Sciatic nerve (tissue), 2 donors: ENCODE results near the gene LAMA3. TPM values are rescaled to one million over a fixed set of nuclear protein-coding genes. Genes with fewer than 3 reads are reported as not detected.

Experiments used
- ATAC-seq: fragments of 200-7000 bp; cut with Tn5 transposase; one replicate; pipeline ENCODE4 v1.9.1; 2020; ENCODE audit warnings: mild to moderate bottlenecking, moderate library complexity
- DNase-seq: peaks from one replicate; pipeline ENCODE4 v3.0.0-alpha.2; 2020; ENCODE audit warnings: low spot score
- intact Hi-C: fragments of 100-400 bp; cut with DNase I; formaldehyde crosslinking; loops from one replicate; pipeline ENCODE4 v1.14.2; 2022
- total RNA-seq: library from RNA; stranded (reverse); fragmentation: NEBNext Ultra II Directional; extraction: Animal tissue kit (Norgen Biotek cat#: 25700); gene quantifications from one replicate; pipeline ENCODE4 v1.2.1, GENCODE V29; 2021
- donor health status: DM: no; HTN: no; CAD: no.
- donor health status: DM: no; HTN: no; CAD: no.

LAMA3 gene
- total RNA-seq, 1 donor from 2014 or later = 47.3 TPM

- intact Hi-C loops = no loop called here
- DNase-seq (no peak), ATAC-seq (no peak)
Measured at GRCh38 chr18:23879126-23879525, 189.9 kb downstream of the LAMA3 start.

DNA sequence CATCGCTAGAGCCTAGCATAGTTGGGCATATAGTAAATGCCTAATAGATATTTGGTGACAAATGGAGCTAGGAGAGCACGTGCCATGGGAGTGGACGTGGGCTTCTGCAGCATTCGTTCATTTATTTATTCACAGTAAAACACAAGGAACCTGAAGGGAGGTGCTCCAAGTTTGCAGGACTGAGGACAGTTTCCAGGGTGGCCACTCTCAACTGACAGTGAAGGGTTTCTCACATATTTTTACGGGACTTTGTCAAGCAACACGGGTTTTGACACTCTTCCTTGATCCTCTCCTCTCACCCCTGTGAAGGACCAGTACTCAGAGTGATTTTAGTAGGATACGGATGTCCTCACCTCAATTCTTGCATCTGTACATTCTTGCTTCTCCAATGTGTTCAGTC, 190.3 kb downstream of the LAMA3 start:
- DNase-seq = no peak
- intact Hi-C loops = no loop called here
- ATAC-seq = no peak

DNA sequence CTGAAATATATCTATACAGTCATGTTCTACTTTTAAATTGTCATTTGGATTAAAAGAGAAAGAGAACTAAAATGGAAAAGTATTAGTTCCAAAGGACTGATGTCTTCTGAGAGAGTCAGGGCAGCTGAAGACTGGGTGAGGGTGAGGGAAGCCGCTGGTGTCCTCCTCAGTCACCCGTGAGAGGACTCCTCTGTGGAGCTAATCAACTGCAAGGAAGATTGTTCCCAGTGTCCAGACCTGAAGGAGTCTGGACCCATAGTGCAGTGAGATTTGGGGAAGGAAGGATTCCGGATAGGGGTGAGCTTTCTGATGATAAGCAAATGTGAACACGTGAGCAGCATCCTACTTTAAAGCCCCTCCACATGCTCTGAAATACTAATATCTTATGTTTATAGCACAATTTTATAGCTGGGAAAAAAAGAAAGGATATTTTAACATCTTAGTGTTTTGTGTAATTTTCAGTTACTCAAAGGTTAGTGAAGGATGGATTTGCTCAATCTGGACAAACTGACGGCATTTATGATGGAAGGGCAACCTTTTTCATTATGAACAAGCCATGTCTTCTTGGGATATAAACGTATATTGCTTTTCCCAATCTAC, 190.8 kb downstream of the LAMA3 start:
- intact Hi-C loops = no loop called here
- DNase-seq = no peak
- ATAC-seq = no peak

DNA sequence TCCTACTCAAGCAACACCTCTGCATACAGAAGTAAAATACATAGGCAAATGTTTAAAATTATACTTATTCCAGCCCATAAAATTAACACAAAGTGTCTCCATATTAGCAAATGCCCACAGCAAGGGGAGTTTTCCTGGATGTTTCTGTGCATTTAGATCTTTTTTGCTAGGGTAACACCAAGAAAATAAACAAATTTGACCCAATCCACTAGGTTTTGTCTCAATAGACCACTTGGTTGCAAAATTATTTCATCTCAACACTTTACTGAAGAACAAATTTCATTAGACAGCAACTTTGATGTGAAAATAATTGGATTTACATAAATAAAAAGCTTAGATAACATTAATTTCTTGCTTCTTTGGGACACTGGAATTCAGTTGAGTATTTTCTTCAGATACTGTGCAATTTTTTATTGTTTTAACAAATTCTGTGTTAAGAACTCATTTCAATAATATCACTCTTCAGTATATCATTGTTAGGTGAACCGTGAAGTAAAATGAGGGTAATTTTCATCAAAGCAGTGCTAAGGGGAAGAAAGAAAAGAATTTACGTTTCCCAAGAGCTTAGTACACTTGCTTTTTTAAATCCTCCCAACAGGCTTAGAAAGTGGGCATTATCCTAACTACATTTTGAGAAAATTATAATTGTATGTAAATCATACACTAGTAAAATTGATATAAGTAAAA, 191.8 kb downstream of the LAMA3 start:
- intact Hi-C loops = no loop called here
- no peak for DNase-seq
- no peak for ATAC-seq

DNA sequence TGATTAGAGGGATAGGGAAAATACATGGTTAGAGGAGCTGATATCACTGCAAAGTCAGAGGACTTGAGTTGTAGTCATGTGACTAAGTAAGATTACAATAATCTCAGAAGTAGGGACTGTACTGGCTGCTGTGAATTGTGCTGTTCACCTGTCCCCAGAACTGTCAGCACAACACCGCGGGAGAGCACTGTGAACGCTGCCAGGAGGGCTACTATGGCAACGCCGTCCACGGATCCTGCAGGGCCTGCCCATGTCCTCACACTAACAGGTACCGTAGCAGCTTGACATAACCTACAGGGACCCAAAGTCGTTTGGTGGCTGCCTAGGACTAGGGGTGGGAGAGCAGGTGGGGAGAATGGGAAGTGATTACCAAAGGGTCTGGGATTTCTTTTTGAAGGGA, 192.5 kb downstream of the LAMA3 start:
- intact Hi-C loops = no loop called here
- DNase-seq (no peak), ATAC-seq (no peak)

GRCh38 chr18:23882616-23883276, 193.5 kb downstream of the LAMA3 start:
- DNase-seq = no peak
- intact Hi-C loops = no loop called here
- no peak for ATAC-seq

GRCh38 chr18:23883277-23883790, 194.1 kb downstream of the LAMA3 start:
- no peak for DNase-seq
- intact Hi-C loops = no loop called here
- ATAC-seq = peak; percentile 86

- peak; percentile 74 for ATAC-seq
- intact Hi-C loops = loop anchor here (5.0 kb wide), 1 partner anchor 562 kb away; no protein-coding TSS in a partner anchor
- no peak for DNase-seq
Measured at GRCh38 chr18:23884681-23885375, 195.6 kb downstream of the LAMA3 start.

DNA sequence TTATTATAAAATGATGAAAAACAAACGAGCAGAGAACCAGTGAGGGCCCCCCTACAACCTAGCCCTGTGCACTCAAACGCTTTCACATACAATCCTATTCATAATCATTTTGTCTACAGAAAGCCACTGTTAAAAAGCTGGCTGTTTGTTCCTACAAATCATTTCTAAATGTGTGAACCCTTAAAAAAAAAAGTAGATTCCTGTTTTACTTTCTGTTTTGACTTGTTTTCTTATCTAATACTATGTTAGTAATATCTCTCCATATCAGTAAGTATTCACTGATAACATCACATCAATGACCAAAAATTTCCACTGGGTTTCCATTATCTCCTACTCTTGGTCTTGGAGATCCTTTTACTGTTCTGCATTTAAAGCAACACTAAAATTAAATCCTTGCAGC, 196.5 kb downstream of the LAMA3 start:
- ATAC-seq (no peak), DNase-seq (no peak)
- intact Hi-C loops = loop anchor here (5.0 kb wide), 1 partner anchor 562 kb away; no protein-coding TSS in a partner anchor

DNA sequence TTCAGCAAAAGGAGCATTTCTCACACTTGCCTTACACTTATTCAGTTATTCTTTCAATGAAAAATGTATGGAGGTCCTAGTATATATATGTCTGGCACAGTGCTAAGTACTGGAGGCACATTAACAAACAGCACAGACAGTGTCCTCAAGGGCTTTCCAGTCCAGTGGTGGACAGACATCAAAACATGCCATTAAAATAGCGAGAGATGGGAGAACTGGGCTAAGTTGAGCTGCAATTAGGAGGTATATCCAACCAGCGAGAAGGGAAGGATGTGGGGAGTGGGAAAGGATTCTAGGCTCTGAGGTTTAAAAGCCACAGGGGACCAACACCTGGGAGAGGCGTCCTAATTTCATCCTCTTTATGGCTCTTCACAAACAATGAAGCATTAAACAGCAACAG, 197.8 kb downstream of the LAMA3 start:
- DNase-seq (no peak), ATAC-seq (no peak)
- intact Hi-C loops = loop anchor here (5.0 kb wide), 1 partner anchor 560 kb away; no protein-coding TSS in a partner anchor

GRCh38 chr18:23887493-23887892, 198.2 kb downstream of the LAMA3 start:
- intact Hi-C loops = loop anchor here (5.0 kb wide), 1 partner anchor 560 kb away; no protein-coding TSS in a partner anchor
- DNase-seq (no peak), ATAC-seq (no peak)

DNA sequence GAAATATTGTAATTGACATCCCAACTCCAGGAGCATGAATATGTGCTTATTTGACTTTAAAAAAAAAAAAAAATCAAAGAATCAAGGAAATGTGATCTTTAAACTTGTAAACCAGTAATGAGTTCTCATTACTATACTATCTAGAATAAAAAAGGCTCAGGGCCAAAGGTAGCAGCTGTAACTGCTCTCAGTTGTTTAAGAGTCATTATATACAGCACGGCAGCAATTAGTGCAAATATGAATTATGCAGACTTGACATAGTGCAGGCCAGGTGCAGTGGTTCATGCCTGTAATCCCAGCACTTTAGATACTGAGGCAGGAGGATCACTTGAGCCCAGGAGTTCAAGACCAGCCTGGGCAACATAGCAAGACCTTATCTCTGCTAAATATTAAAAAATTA, 199.6 kb downstream of the LAMA3 start:
- ATAC-seq (no peak), DNase-seq (no peak)
- intact Hi-C loops = loop anchor here (5.0 kb wide), 1 partner anchor 558 kb away; no protein-coding TSS in a partner anchor

- intact Hi-C loops = loop anchor here (5.0 kb wide), 1 partner anchor 557 kb away; no protein-coding TSS in a partner anchor
- ATAC-seq (no peak), DNase-seq (no peak)
Measured at GRCh38 chr18:23889907-23890306, 200.7 kb downstream of the LAMA3 start.

- intact Hi-C loops = no loop called here
- ATAC-seq = no peak
- DNase-seq = no peak
Measured at GRCh38 chr18:23890589-23890988, 201.3 kb downstream of the LAMA3 start.

GRCh38 chr18:23893653-23894052, 204.4 kb downstream of the LAMA3 start:
- no peak for DNase-seq
- no peak for ATAC-seq
- intact Hi-C loops = no loop called here

- no peak for DNase-seq
- intact Hi-C loops = no loop called here
- ATAC-seq = no peak
Measured at GRCh38 chr18:23894661-23895175, 205.5 kb downstream of the LAMA3 start.

DNA sequence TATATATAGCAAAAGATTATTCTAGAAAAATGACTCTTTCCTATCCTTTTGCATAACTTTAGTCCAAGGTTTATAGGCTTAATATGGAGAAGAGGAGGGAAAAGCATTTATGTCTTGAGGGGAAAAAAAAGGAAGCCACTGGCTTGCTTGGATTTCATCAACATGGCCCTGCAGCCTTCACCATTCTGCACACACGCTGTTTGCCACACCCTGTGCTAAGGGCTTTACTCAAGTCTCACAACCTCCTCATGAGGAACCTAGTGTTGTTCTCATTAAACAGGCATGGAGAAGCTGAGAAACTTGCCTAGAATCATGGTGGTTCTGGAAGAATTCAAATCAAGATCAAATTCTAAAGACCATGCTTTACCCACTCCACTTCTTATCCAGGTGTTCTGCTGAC, 208.0 kb downstream of the LAMA3 start:
- DNase-seq = no peak
- no peak for ATAC-seq
- intact Hi-C loops = no loop called here

DNA sequence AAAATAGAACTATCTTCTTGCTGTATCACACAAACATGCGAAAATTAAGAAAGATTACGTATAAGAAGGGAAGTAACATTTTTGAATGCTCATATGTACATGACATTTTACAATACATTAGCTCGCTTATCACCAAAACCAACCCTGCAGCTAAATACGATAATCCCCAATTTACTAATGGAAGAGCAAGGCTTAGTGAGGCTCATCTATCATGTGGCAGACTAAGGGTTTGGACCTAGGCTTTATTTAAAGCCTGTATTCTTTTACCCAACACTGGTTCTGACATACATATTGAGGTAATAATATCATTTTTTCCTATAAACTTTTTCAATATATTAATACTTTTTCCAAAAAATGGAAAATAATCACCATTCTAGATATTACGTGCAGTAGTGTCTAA, 208.5 kb downstream of the LAMA3 start:
- intact Hi-C loops = no loop called here
- no peak for ATAC-seq
- no peak for DNase-seq

- no peak for ATAC-seq
- intact Hi-C loops = no loop called here
- DNase-seq = no peak
Measured at GRCh38 chr18:23900994-23901393, 211.7 kb downstream of the LAMA3 start.
